NCI-H1105 (cell line): ENCODE measurements around the gene KLHL29.

Experiments
- DNase-seq: peaks from one replicate; lab custom pipeline; 2025; lab: John Stamatoyannopoulos, UW

The KLHL29 gene

GRCh38 chr2:23449413-23449812 lies 64.4 kb downstream of the KLHL29 start:
- no peak for DNase-seq

- no peak for DNase-seq
These were observed 64.9 kb downstream of the KLHL29 start for GRCh38 chr2:23449831-23450331.

- no peak for DNase-seq
These were observed 67.4 kb downstream of the KLHL29 start for GRCh38 chr2:23452372-23452771.

GRCh38 chr2:23452853-23453420 lies 68.0 kb downstream of the KLHL29 start:
- DNase-seq: no peak

GRCh38 chr2:23453432-23453831 lies 68.5 kb downstream of the KLHL29 start:
- DNase-seq: no peak

GRCh38 chr2:23453836-23454460 lies 69.0 kb downstream of the KLHL29 start:
- no peak for DNase-seq

GRCh38 chr2:23454501-23455120 lies 69.6 kb downstream of the KLHL29 start:
- peak; percentile 60 for DNase-seq

GRCh38 chr2:23456396-23456795 lies 71.4 kb downstream of the KLHL29 start:
- DNase-seq: no peak

- no peak for DNase-seq
These were observed 72.1 kb downstream of the KLHL29 start for GRCh38 chr2:23456881-23457760.

- DNase-seq: no peak
These were observed 73.2 kb downstream of the KLHL29 start for GRCh38 chr2:23457990-23458682.

- no peak for DNase-seq
These were observed 74.1 kb downstream of the KLHL29 start for GRCh38 chr2:23459032-23459431.

- DNase-seq: no peak
These were observed 75.2 kb downstream of the KLHL29 start for GRCh38 chr2:23460228-23460627.

- DNase-seq: no peak
These were observed 76.0 kb downstream of the KLHL29 start for GRCh38 chr2:23460993-23461392.

- no peak for DNase-seq
These were observed 79.2 kb downstream of the KLHL29 start for GRCh38 chr2:23464156-23464555.

- no peak for DNase-seq
These were observed 80.0 kb downstream of the KLHL29 start for GRCh38 chr2:23464905-23465537.

GRCh38 chr2:23465936-23466335 lies 81.0 kb downstream of the KLHL29 start:
- no peak for DNase-seq

GRCh38 chr2:23467618-23468017 lies 82.6 kb downstream of the KLHL29 start:
- DNase-seq: no peak

GRCh38 chr2:23468474-23469141 lies 83.6 kb downstream of the KLHL29 start:
- no peak for DNase-seq

- no peak for DNase-seq
These were observed 84.2 kb downstream of the KLHL29 start for GRCh38 chr2:23469142-23469540.

GRCh38 chr2:23475036-23475435 lies 90.1 kb downstream of the KLHL29 start:
- DNase-seq: no peak

- no peak for DNase-seq
These were observed 90.5 kb downstream of the KLHL29 start for GRCh38 chr2:23475473-23475872.
